Tibial nerve (tissue), 4 donors: ENCODE results near the gene RNF26. TPM values are rescaled to one million over a fixed set of nuclear protein-coding genes. Genes with fewer than 3 reads are reported as not detected.

Experiments
- DNase-seq, 2 donors: peaks; one replicate each; pipeline ENCODE4 v3.0.0-alpha.2; 2019; ENCODE audit warnings: low spot score in 2 of 2
- H3K27ac ChIP-seq, 4 donors: fragments of 200-600 bp; sonication (generic) in 3 of 4; one replicate each; pipeline ENCODE4 v1.5.1; 2017 to 2019; ENCODE audit warnings: mild to moderate bottlenecking in 1 of 4
- H3K27me3 ChIP-seq, 2 donors: fragments of 200-600 bp; sonication (generic) in 1 of 2; one replicate each; pipeline versions ENCODE4 v1.5.1 to v1.6.0; 2017 to 2019
- H3K36me3 ChIP-seq, 3 donors: fragments of 200-600 bp; sonication (generic); one replicate each; pipeline ENCODE4 v1.5.1; 2018 to 2019
- H3K4me1 ChIP-seq, 4 donors: fragments of 200-600 bp; sonication (generic) in 3 of 4; one replicate each; pipeline ENCODE4 v1.5.1; 2017 to 2019
- H3K4me3 ChIP-seq, 4 donors: fragments of 200-600 bp; sonication (generic) in 3 of 4; one replicate each; pipeline ENCODE4 v1.5.1; 2017 to 2019; ENCODE audit warnings: mild to moderate bottlenecking in 1 of 4, moderate library complexity in 1 of 4
- H3K9me3 ChIP-seq, 4 donors: fragments of 200-600 bp; sonication (generic) in 3 of 4; one replicate each; pipeline ENCODE4 v1.5.1; 2017 to 2019
- CTCF ChIP-seq, 5 experiments: fragments of 200-600 bp in 3 of 5; fragments of 450-650 bp in 2 of 5; sonication (generic) in 3 of 5; IDR thresholded peaks; one replicate each; pipeline ENCODE4 v1.5.1; 2016 to 2019; ENCODE audit warnings: antibody characterized with exemption in 5 of 5, mild to moderate bottlenecking in 3 of 5, moderate library complexity in 2 of 5
- EP300 ChIP-seq, 2 donors: sonication (generic); formaldehyde crosslinking; IDR thresholded peaks; one replicate each; pipeline ENCODE4 v1.6.1; 2017; ENCODE audit warnings: antibody characterized with exemption in 2 of 2, mild to moderate bottlenecking in 1 of 2
- POLR2A ChIP-seq, 2 donors: fragments of 450-650 bp; IDR thresholded peaks; one replicate each; pipeline ENCODE4 v1.6.1; 2017; ENCODE audit warnings: antibody characterized with exemption in 2 of 2, mild to moderate bottlenecking in 2 of 2, moderate library complexity in 2 of 2
- WGBS, 2 donors: methylation state at CpG; one replicate each; pipeline ENCODE4 v1.1.5; 2018; 5-methylcytosine and 5-hydroxymethylcytosine counted together
- total RNA-seq, 4 donors: library from RNA; depleted of rRNA; stranded (reverse); fragments of >200 nt; gene quantifications; one replicate each; pipeline ENCODE4 v1.1.0, GENCODE V29; 2016

Gene RNF26
- total RNA-seq, 4 donors from 2014 or later, result 13.8 to 19.2 (median 15.9) TPM

DNA sequence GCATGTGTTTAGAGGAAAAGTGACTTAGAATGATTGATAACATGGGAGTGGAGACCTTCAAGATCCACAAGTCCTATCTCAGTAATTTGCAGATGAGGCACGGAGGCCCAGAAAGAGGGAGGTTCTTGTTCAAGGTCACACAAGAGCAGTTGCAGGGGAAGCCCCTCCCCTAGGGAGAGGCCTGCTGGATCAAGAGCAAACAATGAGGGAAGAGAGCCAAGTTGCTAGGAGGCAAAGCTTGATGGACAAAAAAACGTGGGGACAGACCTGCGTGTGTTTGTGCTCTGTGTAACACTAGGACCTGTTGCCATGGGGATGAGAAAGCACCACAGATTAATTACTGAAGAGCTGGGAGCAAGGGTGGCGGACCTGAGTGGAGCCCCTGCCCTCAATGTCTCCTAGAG is 18.5 kb downstream of the RNF26 start:
- Histone ChIP-seq H3K27me3 (no peaks in the 10 kb centered on the region), H3K9me3 (no peaks in the 10 kb centered on the region), H3K4me3 (no peak overlapping the region), H3K27ac (peak overlapping the region in 2 of 4 donors; percentile 2 to 54), H3K36me3 (peaks cover 0 to 7% (median 0%) of the 10 kb centered on the region in 3 donors), H3K4me1 (peaks cover 0 to 21% (median 0%) of the 10 kb centered on the region in 4 donors)
- TF ChIP-seq EP300 (IDR thresholded peaks at IDR 0.05) (no peak), POLR2A (IDR thresholded peaks at IDR 0.05) (no peak), CTCF (IDR thresholded peaks at IDR 0.05) (no peak)
- WGBS, 2 donors, result 33 to 42% methylated on average over 4 of the region's 4 CpGs
- DNase-seq, result no peak

DNA sequence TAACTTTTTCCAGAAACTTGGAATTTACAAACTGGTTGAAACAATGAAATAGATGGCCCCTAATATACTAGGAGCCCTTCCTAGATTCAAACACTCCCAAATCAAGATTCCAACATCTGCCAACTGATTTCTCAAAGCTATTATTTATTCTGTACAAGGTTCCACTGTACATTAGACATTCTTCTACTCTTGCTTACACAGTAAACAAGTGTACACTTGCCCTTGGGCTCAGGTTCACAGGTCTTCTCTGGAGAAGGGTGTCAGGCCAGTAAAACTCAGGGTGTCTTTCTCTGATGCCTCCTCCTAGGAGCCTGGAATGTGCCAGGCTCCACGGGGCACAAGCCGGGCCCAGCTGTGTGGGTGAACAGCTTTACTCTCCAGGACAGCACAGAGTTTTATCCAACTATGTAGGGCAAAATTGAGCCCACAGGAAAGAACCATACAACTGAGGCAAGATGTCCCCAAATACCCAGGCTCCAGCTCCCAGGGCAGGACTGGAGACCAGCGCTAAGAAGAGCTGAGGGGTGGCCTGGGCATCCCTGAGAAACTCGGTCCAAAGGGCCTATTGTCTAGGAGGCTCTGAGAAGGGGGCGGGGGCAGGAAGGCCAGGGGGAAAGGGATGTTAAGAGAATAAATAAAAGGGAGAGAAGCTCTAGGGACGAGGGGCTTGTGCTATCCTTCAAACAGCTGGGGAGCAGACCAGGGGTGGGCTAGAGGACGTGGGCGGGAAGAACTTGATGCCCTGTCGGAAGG is 20.9 kb downstream of the RNF26 start:
- WGBS, 2 donors, result 62 to 66% methylated on average over 9 of the region's 9 CpGs
- H3K27ac ChIP-seq, result peak overlapping the region in 1 of 4 donors; percentile 84

DNA sequence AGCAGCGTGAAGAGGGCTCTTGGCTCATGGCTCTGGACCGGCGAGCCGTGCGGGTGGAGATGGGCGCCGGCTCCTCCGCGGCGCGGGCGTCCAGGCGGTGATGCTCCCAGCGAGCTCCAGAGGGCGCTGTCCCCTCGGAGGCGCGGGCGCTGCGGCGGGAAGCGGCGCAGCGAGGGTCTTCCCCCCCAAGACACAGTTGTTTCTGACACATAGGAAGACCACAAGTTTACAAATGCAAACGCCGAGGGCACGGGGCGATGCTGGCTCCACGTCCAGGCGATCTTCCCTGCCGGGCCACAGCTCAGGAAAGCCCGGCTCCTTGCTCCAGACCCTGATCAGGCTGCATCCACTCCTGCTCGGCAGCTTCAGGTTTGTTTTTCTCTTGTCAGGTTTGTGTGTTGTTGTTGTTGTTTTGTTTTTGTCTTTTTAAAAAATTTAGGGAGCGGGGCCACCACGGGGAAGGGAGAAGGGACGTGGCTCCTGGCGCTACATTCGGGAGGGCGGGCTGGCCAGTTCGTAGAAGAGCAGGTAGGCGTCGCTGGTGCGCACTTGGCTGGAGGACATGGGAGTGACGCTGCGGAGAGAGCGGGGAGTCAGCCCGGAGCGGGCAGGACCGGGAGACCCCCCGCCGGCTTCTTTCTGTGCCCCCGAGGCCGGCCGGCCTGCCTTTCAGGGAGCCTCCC is 22.2 kb downstream of the RNF26 start:
- Histone ChIP-seq H3K27me3 (no peaks in the 10 kb centered on the region), H3K4me1 (peaks cover 0 to 31% (median 4%) of the 10 kb centered on the region in 4 donors), H3K9me3 (no peaks in the 10 kb centered on the region), H3K36me3 (peaks cover 0 to 29% (median 0%) of the 10 kb centered on the region in 3 donors), H3K4me3 (peak overlapping the region; percentile 28 to 54 (median 38)), H3K27ac (peak overlapping the region; percentile 28 to 84 (median 63))
- TF ChIP-seq EP300 (IDR thresholded peaks at IDR 0.05) (peak in 1 of 2 donors; percentile 66), CTCF (IDR thresholded peaks at IDR 0.05) (peak; percentile 84 to 97 (median 89)), POLR2A (IDR thresholded peaks at IDR 0.05) (no peak)
- WGBS, 2 donors, result 2 to 6% methylated on average over 37 to 52 of the region's 54 CpGs
- peak; percentile 64 to 80 for DNase-seq

More for the DNA sequence above, 20.9 kb downstream of the RNF26 start:
- Histone ChIP-seq H3K27me3 (no peaks in the 10 kb centered on the region), H3K36me3 (peaks cover 0 to 29% (median 0%) of the 10 kb centered on the region in 3 donors), H3K4me1 (peaks cover 0 to 21% (median 0%) of the 10 kb centered on the region in 4 donors), H3K9me3 (no peaks in the 10 kb centered on the region), H3K4me3 (no peak overlapping the region)
- DNase-seq, result no peak
- no peak for TF ChIP-seq EP300 (IDR thresholded peaks at IDR 0.05)
- no peak for TF ChIP-seq POLR2A (IDR thresholded peaks at IDR 0.05)
- no peak for TF ChIP-seq CTCF (IDR thresholded peaks at IDR 0.05)

- TF ChIP-seq EP300 (IDR thresholded peaks at IDR 0.05) (no peak), CTCF (IDR thresholded peaks at IDR 0.05) (no peak), POLR2A (IDR thresholded peaks at IDR 0.05) (no peak)
- WGBS, 2 donors, result 37 to 45% methylated on average over 9 to 13 of the region's 13 CpGs
- Histone ChIP-seq H3K36me3 (peaks cover 0 to 29% (median 0%) of the 10 kb centered on the region in 3 donors), H3K4me1 (peaks cover 0 to 37% (median 6%) of the 10 kb centered on the region in 4 donors), H3K27ac (peak overlapping the region; percentile 28 to 84 (median 63)), H3K27me3 (no peaks in the 10 kb centered on the region), H3K9me3 (no peaks in the 10 kb centered on the region), H3K4me3 (peak overlapping the region; percentile 28 to 54 (median 38))
- DNase-seq, result no peak
These were observed 22.7 kb downstream of the RNF26 start for GRCh38 chr11:119357074-119357473.
